HG02642 (cell line): ENCODE data around the gene PTPA.

Experiments
- ATAC-seq: cut with Tn5 transposase; IDR thresholded peaks from one replicate; pipeline ENCODE4 v1.9.1; 2021; ENCODE audit warnings: mild to moderate bottlenecking; ENCODE audit not compliant: unreplicated experiment, poor library complexity

The PTPA gene

DNA sequence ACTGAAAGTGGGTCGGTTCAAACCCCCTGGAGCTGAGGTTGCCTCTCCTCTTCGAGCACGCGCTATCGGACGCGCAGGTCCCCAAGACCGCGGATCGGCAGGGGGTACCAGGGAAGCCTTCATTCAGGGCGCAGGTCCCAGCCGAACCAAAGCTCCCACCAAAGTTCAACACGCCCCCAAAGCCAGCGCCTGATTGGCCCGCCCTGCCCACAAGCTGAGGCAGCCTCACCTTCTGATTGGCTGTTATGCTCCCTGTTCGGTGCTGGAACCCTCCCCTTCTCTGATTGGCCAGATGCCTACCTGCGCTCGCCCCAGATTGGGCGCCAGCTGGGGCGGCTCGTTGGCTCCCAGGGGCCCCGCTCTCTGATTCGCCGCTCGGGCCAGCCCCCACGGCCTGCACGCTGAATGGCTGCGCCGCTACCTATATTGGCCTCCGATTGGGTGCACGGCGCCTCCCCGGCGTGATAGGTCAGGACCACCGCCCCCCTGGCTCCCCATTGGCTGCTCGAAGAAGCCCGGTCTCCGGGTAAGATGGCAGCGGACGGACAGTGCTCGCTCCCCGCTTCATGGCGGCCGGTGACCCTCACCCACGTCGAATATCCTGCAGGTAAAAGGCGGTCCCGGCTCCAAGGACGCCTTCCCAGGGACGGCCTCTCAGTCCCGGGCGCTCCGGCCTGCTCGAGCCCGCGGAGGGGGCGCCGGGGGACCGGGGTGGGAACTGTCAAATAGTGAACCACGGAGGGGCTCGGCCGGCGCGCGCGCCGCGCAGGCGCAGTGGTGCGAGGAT lies 30.4 kb upstream of the PTPA start, which contains the start of gene DOLPP1:
Gene DOLPP1, plus strand, starts transcription at position 511 of the 787 bp plus-strand sequence. Its CDS starts 21 bp downstream, at position 532.
- ATAC-seq, result peak; percentile 95

GRCh38 chr9:129081388-129081904 lies 29.8 kb upstream of the PTPA start:
- no peak for ATAC-seq

- ATAC-seq, result no peak
These were observed 27.1 kb upstream of the PTPA start for GRCh38 chr9:129084087-129084486.

- no peak for ATAC-seq
These were observed 22.0 kb upstream of the PTPA start for GRCh38 chr9:129089246-129089645.

GRCh38 chr9:129093602-129094386 lies 17.4 kb upstream of the PTPA start:
- ATAC-seq, result no peak

GRCh38 chr9:129094387-129095169 lies 16.6 kb upstream of the PTPA start:
- ATAC-seq, result no peak

GRCh38 chr9:129095170-129095667 lies 16.0 kb upstream of the PTPA start:
- ATAC-seq, result no peak

GRCh38 chr9:129095908-129096307 lies 15.3 kb upstream of the PTPA start:
- ATAC-seq, result no peak

DNA sequence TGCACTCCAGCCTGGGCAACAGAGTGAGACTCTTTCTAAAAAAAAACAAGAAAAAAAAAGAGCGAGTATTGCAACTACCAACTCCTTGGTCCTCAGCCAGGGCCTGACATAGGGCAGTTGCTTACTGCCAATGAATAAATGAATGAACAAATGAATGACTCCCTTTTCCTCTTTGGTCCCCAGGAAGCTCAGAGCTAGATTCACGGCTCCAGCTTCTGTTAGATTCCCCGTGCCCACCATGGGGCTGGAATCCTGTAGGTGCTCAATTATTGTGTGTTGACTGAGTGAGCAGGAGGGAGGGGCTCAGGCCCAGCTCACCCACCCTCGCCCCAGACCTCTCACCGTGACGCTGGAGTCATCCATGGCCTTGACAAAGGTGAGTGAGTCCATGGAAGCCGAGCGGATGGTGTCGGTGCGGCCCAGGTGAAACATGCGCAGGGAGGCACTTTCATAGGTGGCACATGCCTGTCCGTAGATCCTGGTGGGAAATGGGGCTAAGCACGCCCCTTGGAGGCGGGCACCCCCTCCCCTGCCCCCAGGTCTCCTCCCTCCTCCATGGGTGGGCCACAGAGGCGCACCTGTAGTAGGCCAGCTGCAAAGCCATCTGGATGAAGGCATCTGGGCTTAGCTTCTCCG lies 13.4 kb upstream of the PTPA start:
- no peak for ATAC-seq

DNA sequence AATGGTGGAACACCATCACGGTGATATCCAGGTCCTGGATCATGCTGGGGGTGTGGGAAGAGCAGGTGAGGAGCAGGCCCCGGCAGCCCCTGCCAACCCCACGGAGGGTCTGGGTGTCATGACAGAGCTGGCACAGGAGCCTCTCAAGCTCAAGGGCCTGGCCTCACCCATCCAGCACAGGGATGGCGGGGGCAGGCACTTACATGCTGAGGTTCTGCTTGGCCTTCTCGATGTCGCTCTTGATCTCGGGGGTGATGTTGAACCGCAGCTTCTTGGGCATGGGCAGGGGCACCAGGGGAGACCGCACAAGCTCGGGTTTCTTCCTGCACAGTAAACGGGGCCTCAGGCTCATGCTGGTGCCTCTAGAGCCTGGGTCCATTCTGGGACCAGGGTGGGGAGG lies 12.9 kb upstream of the PTPA start:
- no peak for ATAC-seq

DNA sequence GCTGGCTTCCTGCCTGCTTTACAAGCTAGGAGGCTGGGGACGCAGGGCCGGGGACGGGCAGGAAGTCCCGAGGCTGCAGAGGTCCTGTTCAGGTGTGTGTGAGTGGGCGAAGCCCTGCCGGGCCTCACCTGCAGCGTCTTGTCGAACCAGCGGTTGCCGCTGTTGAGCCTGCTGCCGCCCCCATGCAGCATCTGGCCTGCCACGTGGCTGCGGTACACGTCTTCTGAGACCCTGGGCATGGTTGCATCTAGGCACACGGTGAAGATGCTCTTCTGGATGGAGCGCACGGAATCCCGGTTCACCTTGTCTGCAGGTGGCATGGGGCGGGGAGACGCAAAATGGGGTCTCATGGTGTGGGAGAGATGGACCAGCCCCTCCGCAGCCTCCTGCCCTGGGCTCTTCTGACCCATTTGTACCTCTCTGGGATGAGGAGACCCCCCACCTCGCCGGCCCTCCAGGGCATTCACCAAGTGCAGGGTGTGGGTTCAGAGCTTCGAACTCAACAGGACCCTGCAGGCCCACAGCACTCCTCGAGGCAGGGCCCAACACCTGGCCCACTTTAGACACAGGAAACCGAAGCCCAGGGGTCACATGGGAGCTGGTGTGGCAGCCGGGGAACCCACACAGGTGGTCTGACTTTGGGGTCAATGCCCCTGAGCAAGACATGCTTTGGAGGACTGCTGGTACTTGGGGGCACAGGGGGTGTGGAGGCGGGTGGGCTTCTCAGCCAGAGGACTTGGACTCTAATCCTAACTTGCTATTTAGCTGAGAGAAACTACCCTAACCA lies 10.6 kb upstream of the PTPA start:
- no peak for ATAC-seq

- no peak for ATAC-seq
These were observed 9.9 kb upstream of the PTPA start for GRCh38 chr9:129101279-129101678.

DNA sequence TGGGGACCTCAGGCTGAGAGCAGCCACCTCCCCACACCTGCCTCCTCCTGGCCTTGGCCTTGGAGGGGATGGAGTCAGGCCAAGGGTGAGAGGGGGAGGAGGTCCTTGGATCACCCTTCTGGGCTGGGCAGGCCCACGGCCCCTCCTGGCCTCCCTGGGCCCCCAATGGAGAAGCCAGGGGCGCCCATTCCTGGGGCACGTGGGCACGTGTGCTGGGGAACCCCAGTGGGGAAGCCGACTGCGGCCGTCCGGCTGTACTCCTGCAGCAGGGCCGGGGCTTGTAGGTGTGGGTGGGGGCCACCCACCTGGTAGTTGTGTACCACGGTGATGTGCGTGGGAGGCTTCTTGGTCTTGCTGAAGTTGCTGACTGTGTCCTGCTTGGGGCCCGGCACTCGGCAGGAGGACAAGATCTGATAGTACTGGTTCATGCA lies 9.1 kb upstream of the PTPA start:
- ATAC-seq, result no peak

DNA sequence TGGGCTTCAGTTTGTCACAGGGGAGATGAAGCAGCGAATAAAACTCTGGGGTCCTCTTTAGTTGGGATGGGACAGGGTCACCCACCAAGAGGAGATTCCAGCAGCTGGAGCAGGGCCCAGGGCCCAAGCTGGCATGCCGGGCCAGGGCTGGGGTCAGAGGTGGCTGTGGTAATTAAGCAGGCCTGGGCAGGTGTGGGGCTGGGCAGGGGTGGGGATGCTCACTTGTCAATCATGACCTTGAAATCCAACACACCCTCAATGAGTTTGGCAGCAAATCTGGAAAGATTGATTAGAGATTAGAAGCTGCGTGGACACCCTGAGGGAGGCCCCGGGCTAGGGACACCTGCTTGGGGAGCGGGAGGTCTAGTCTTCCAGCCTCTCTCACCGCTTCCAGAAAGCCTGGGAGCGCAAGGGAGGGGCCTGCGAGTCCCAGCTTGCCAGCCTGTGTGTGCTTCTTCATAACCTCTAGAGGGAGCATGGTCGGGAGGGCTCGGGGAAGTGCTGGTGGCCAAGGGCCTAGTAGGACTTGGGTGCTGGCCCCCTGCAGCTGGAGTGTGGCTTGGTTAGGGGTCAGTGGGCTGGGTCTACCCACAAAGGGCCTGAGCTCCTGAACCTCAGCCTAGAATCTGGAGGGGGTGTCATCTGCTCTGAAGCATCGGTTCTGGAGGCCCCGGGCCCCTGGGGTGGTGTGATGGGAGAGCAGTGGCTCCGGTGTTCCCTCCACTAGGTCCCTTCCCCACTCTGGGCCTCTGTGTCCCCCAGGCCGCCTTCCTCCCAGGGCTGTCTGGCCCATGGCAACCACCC lies 8.2 kb upstream of the PTPA start:
- ATAC-seq, result no peak

GRCh38 chr9:129103595-129103965 lies 7.6 kb upstream of the PTPA start:
- no peak for ATAC-seq

DNA sequence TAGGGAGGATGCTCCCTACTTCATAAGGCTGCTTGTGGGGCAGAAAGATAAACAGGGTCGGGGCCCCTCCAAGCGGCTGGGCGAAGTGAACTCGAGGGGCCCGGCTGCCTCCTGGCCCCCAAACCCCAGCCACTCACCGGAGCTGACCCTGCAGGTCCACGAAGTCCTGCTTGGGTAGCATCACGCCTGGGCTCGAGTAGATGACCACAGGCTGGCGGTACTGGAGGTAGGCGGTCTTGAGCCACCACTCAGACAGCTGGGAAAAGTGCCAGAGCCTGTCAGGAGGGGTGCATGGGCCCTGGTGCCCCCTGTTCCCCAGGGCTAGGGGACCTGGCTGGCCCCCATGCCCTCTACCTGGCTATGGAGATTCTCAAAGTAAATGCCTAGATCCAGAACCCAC lies 7.2 kb upstream of the PTPA start:
- no peak for ATAC-seq

DNA sequence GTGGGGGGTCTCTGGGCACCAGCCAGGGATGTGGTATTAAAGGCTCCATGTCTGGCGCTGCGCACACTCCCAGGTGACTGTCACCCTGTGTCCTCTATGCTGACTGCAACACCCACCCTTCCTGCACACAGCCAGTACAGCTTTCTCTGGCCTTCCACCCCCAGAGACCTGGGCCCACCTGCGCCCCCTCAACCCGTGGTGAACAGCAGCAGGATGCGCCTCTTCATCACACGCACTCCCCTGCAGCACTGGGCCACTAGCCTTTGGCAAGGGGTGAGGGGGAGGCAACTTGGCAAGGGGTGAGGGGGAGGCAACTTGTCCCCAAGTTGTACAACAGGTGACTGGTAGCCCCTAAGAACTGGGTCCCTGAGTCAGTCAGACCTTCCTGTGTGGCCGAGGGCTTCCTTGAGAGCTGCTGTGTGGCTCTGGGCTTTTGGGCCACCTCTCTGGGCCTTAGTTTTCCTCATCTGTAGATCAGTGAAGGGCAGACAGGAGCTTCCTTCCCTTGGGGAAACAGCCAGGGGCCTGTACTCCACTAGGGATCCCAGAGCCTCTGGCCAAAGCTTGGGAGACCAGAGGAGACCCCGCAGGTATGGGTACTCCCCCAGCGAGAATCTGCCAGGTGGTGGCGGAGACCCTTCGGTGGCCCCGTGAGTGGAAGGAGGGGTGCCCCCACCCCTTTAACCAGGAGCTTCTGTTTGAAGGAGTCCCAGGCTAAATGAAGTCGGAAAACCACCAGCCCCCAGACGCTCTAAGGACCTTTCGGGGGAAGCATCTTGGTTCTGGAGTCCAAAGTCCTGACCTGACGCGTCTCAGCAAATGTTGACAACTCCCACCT lies 5.1 kb upstream of the PTPA start:
- no peak for ATAC-seq

GRCh38 chr9:129107651-129108050 lies 3.6 kb upstream of the PTPA start:
- ATAC-seq, result no peak
